Peyer's patch (tissue), 4 donors: Measurements from ENCODE around the gene ZNF408.

Experiments used
- CTCF ChIP-seq, 6 experiments: fragments of 450-650 bp in 4 of 6; fragments of 200-600 bp in 2 of 6; sonication (generic) in 1 of 6; IDR thresholded peaks; one replicate each; pipeline ENCODE4 v1.5.1; 2017 to 2019; ENCODE audit warnings: antibody characterized with exemption in 6 of 6, mild to moderate bottlenecking in 3 of 6, moderate library complexity in 1 of 6
- POLR2A ChIP-seq, 2 donors: fragments of 450-650 bp; IDR thresholded peaks; one replicate each; pipeline ENCODE4 v1.5.1; 2017; ENCODE audit warnings: antibody characterized with exemption in 2 of 2, mild to moderate bottlenecking in 2 of 2, moderate library complexity in 2 of 2

GRCh38 chr11:46729110-46730027, 28.5 kb downstream of the ZNF408 start:
- no peak for TF ChIP-seq CTCF (IDR thresholded peaks at IDR 0.05)
- TF ChIP-seq POLR2A (IDR thresholded peaks at IDR 0.05), result no peak
